ENCODE measurements around the gene WARS2.
"Not testable (repeated sequence)": the region's sequence is repeated elsewhere in the genome, so short reads cannot be mapped to it uniquely, and the experiment has no call there.

WARS2 gene

GRCh38 chr1:119140177-119141019 is at the start of gene WARS2:
Gene WARS2 (minus strand): TSS chr1:119140653. CDS start chr1:119140644, 9 bp downstream.
- DNase-seq: peak; percentile 94

GRCh38 chr1:119188926-119189325 is 48.5 kb upstream of the WARS2 start:
- DNase-seq: no peak

- no peak for DNase-seq
Observed at GRCh38 chr1:119187416-119187815, 47.0 kb upstream of the WARS2 start.

- no peak for DNase-seq
Observed at GRCh38 chr1:119186471-119186870, 46.0 kb upstream of the WARS2 start.

GRCh38 chr1:119184972-119185371 is 44.5 kb upstream of the WARS2 start:
- no peak for DNase-seq

GRCh38 chr1:119181218-119181617 is 40.8 kb upstream of the WARS2 start:
- no peak for DNase-seq

GRCh38 chr1:119179051-119179450 is 38.6 kb upstream of the WARS2 start:
- no peak for DNase-seq

GRCh38 chr1:119172927-119173326 is 32.5 kb upstream of the WARS2 start:
- DNase-seq: not testable (repeated sequence)

- DNase-seq: not testable (repeated sequence)
Observed at GRCh38 chr1:119171381-119172010, 31.0 kb upstream of the WARS2 start.

GRCh38 chr1:119163396-119163795 is 22.9 kb upstream of the WARS2 start:
- no peak for DNase-seq

- no peak for DNase-seq
Observed at GRCh38 chr1:119160866-119161265, 20.4 kb upstream of the WARS2 start.

- DNase-seq: no peak
Observed at GRCh38 chr1:119160409-119160808, 20.0 kb upstream of the WARS2 start.

GRCh38 chr1:119159966-119160365 is 19.5 kb upstream of the WARS2 start:
- no peak for DNase-seq

- DNase-seq: no peak
Observed at GRCh38 chr1:119159111-119159510, 18.7 kb upstream of the WARS2 start.

GRCh38 chr1:119156761-119157160 is 16.3 kb upstream of the WARS2 start:
- not testable (repeated sequence) for DNase-seq

GRCh38 chr1:119155069-119155468 is 14.6 kb upstream of the WARS2 start:
- DNase-seq: not testable (repeated sequence)

GRCh38 chr1:119150150-119150549 is 9.7 kb upstream of the WARS2 start:
- DNase-seq: no peak

- DNase-seq: no peak
Observed at GRCh38 chr1:119147661-119148090, 7.2 kb upstream of the WARS2 start.

- no peak for DNase-seq
Observed at GRCh38 chr1:119146466-119146865, 6.0 kb upstream of the WARS2 start.

GRCh38 chr1:119144813-119145212 is 4.4 kb upstream of the WARS2 start:
- DNase-seq: no peak

- DNase-seq: no peak
Observed at GRCh38 chr1:119143706-119144105, 3.3 kb upstream of the WARS2 start.

GRCh38 chr1:119141660-119142059 is 1.2 kb upstream of the WARS2 start:
- no peak for DNase-seq

GRCh38 chr1:119141020-119141424 is 569 bp upstream of the WARS2 start:
- DNase-seq: peak; percentile 29

GRCh38 chr1:119139857-119140176 is 636 bp downstream of the WARS2 start:
- DNase-seq: no peak

All from CD4-positive, alpha-beta T cell treated with Interleukin-6 for 4 hours (primary cell).